Neutrophil (primary cell): ENCODE results near the gene TOP1.

Experiments used
- H3K27ac ChIP-seq: fragments of 200-600 bp; sonication (generic); 2 replicates; pipeline ENCODE4 v1.5.1; 2016; ENCODE audit warnings: mild to moderate bottlenecking, moderate library complexity
- H3K27me3 ChIP-seq: fragments of 200-600 bp; sonication (generic); 2 replicates; pipeline ENCODE4 v1.6.0; 2016; ENCODE audit warnings: mild to moderate bottlenecking
- H3K36me3 ChIP-seq: fragments of 200-600 bp; sonication (generic); 2 replicates; pipeline ENCODE4 v1.5.1; 2017
- H3K4me1 ChIP-seq, 2 experiments: fragments of 200-600 bp in 1 of 2; sonication (generic) in 1 of 2; 1 replicate in 1 of 2; 2 replicates in 1 of 2; pipeline versions ENCODE4 v1.5.1 to v1.6.1; 2013 to 2016; ENCODE audit warnings: low read depth in 1 of 2, low read length in 1 of 2, mild to moderate bottlenecking in 1 of 2, moderate library complexity in 1 of 2; ENCODE audit not compliant: control insufficient read depth in 1 of 2, insufficient read depth in 1 of 2
- H3K4me3 ChIP-seq, 2 experiments: fragments of 200-600 bp in 1 of 2; sonication (generic) in 1 of 2; 1 replicate in 1 of 2; 2 replicates in 1 of 2; pipeline ENCODE4 v1.5.1; 2013 to 2016; ENCODE audit warnings: low read depth in 1 of 2, low read length in 1 of 2, mild to moderate bottlenecking in 1 of 2, moderate library complexity in 1 of 2
- H3K9me3 ChIP-seq: fragments of 200-600 bp; sonication (generic); 2 replicates; pipeline ENCODE4 v1.5.1; 2016
- CTCF ChIP-seq: fragments of 200-600 bp; sonication (generic); IDR thresholded peaks from 2 replicates; pipeline ENCODE4 v1.5.1; 2016; ENCODE audit warnings: antibody characterized with exemption

The TOP1 gene

GRCh38 chr20:41005361-41005729 lies 23.3 kb upstream of the TOP1 start:
- H3K4me3 ChIP-seq = no peak overlapping the region
- TF ChIP-seq CTCF = no peak
- H3K9me3 ChIP-seq = no peaks in the 10 kb centered on the region
- H3K27me3 ChIP-seq = no peaks in the 10 kb centered on the region
- no peak overlapping the region for H3K27ac ChIP-seq
- no peaks in the 10 kb centered on the region for H3K36me3 ChIP-seq
- H3K4me1 ChIP-seq = peaks cover 13 to 19% of the 10 kb centered on the region in 2 experiments

- H3K27ac ChIP-seq = no peak overlapping the region
- no peak for TF ChIP-seq CTCF
- H3K36me3 ChIP-seq = no peaks in the 10 kb centered on the region
- no peaks in the 10 kb centered on the region for H3K27me3 ChIP-seq
- H3K9me3 ChIP-seq = no peaks in the 10 kb centered on the region
- H3K4me3 ChIP-seq = no peak overlapping the region
- H3K4me1 ChIP-seq = peaks cover 13 to 19% of the 10 kb centered on the region in 2 experiments
These were observed 22.3 kb upstream of the TOP1 start for GRCh38 chr20:41006126-41006935.

- Histone ChIP-seq H3K4me3 (no peak overlapping the region), H3K36me3 (no peaks in the 10 kb centered on the region), H3K27ac (no peak overlapping the region), H3K9me3 (no peaks in the 10 kb centered on the region), H3K27me3 (no peaks in the 10 kb centered on the region), H3K4me1 (peaks cover 13 to 19% of the 10 kb centered on the region in 2 experiments)
- TF ChIP-seq CTCF = no peak
These were observed 21.6 kb upstream of the TOP1 start for GRCh38 chr20:41006936-41007474.

- no peaks in the 10 kb centered on the region for H3K36me3 ChIP-seq
- H3K9me3 ChIP-seq = no peaks in the 10 kb centered on the region
- H3K4me3 ChIP-seq = no peak overlapping the region
- H3K27ac ChIP-seq = no peak overlapping the region
- H3K27me3 ChIP-seq = no peaks in the 10 kb centered on the region
- H3K4me1 ChIP-seq = peaks cover 13 to 19% of the 10 kb centered on the region in 2 experiments
- no peak for TF ChIP-seq CTCF
These were observed 21.1 kb upstream of the TOP1 start for GRCh38 chr20:41007481-41007880.

GRCh38 chr20:41009946-41010345 lies 18.7 kb upstream of the TOP1 start:
- Histone ChIP-seq H3K4me3 (no peak overlapping the region), H3K27ac (no peak overlapping the region), H3K27me3 (no peaks in the 10 kb centered on the region), H3K36me3 (no peaks in the 10 kb centered on the region), H3K9me3 (no peaks in the 10 kb centered on the region), H3K4me1 (peaks cover 6 to 8% of the 10 kb centered on the region in 2 experiments)
- no peak for TF ChIP-seq CTCF
